Activated T-helper 9 cell treated with anti-CD3 and anti-CD28 coated beads, Interleukin-2, amount 50 U/mL, for 16 hours (primary cell): ENCODE results near the gene GJB2.

Source experiments
- DNase-seq: peaks from one replicate; pipeline ENCODE4 v3.0.0-alpha.2; 2020; ENCODE audit warnings: low read depth

The GJB2 gene

GRCh38 chr13:20141238-20142022 lies 51.3 kb downstream of the GJB2 start:
- no peak for DNase-seq

GRCh38 chr13:20140487-20140886 lies 52.3 kb downstream of the GJB2 start:
- DNase-seq, result no peak

- no peak for DNase-seq
Measured at GRCh38 chr13:20137875-20138274, 54.9 kb downstream of the GJB2 start.
